ENCODE measurements around the gene MYOZ2.

DNA sequence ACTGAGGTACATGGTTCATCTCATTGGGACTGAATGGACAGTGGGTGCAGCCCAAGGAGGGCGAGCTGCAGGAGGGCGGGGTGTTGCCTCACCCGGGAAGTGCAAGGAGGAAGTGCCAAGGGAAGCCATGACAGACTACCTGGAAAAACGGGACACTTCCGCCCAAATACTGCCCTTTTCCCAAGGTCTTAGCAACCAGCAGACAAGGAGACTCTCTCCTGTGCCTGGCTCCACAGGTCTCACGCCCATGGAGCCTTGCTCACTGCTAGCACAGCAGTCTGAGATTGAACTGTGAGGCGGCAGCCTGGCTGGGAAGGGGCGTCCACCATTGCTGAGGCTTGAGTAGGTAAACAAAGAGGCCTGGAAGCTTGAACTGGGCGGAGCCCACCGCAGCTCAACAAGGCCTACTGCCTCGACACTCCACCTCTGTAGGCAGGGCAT is 62.2 kb downstream of the MYOZ2 start:
- TF ChIP-seq, protein P1, sequence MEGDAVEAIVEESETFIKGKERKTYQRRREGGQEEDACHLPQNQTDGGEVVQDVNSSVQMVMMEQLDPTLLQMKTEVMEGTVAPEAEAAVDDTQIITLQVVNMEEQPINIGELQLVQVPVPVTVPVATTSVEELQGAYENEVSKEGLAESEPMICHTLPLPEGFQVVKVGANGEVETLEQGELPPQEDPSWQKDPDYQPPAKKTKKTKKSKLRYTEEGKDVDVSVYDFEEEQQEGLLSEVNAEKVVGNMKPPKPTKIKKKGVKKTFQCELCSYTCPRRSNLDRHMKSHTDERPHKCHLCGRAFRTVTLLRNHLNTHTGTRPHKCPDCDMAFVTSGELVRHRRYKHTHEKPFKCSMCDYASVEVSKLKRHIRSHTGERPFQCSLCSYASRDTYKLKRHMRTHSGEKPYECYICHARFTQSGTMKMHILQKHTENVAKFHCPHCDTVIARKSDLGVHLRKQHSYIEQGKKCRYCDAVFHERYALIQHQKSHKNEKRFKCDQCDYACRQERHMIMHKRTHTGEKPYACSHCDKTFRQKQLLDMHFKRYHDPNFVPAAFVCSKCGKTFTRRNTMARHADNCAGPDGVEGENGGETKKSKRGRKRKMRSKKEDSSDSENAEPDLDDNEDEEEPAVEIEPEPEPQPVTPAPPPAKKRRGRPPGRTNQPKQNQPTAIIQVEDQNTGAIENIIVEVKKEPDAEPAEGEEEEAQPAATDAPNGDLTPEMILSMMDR (IDR thresholded peaks at IDR 0.05) = no peak
- TF ChIP-seq POLR2AphosphoS5 (IDR thresholded peaks at IDR 0.05) (no peak), EP300 (IDR thresholded peaks at IDR 0.05) (no peak), POLR2A (IDR thresholded peaks at IDR 0.05; ENCODE audit: low read depth) (no peak)

Measured in esophagus muscularis mucosa (tissue), 4 donors.